Esophagus muscularis mucosa (tissue), 4 donors: ENCODE results near the gene GRID2. TPM values are rescaled to one million over a fixed set of nuclear protein-coding genes. Genes with fewer than 3 reads are reported as not detected.

Experiments used
- DNase-seq: peaks from one replicate; pipeline ENCODE4 v3.0.0-alpha.2; 2017; ENCODE audit errors: extremely low spot score
- H3K27ac ChIP-seq, 4 donors: fragments of 200-600 bp; sonication (generic); replicated peaks in 1 of 4; 1 replicate in 3 of 4; 2 replicates in 1 of 4; pipeline ENCODE4 v1.5.1; 2016 to 2019; ENCODE audit warnings: mild to moderate bottlenecking in 1 of 4
- H3K27me3 ChIP-seq, 4 donors: fragments of 200-600 bp; sonication (generic); one replicate each; pipeline versions ENCODE4 v1.5.1 to v1.6.0; 2016 to 2019
- H3K36me3 ChIP-seq, 4 donors: fragments of 200-600 bp; sonication (generic); one replicate each; pipeline ENCODE4 v1.5.1; 2016 to 2019
- H3K4me1 ChIP-seq, 4 donors: fragments of 200-600 bp; sonication (generic); one replicate each; pipeline ENCODE4 v1.5.1; 2016 to 2019
- H3K4me3 ChIP-seq, 4 donors: fragments of 200-600 bp; sonication (generic); 1 replicate in 2 of 4; 2 replicates in 2 of 4; pipeline ENCODE4 v1.5.1; 2016 to 2019; ENCODE audit warnings: mild to moderate bottlenecking in 4 of 4, moderate library complexity in 1 of 4
- H3K9me3 ChIP-seq, 4 donors: fragments of 200-600 bp; sonication (generic); 1 replicate in 3 of 4; 2 replicates in 1 of 4; pipeline ENCODE4 v1.5.1; 2016 to 2019
- CTCF ChIP-seq, 3 experiments: fragments of 200-600 bp in 2 of 3; fragments of 450-650 bp in 1 of 3; sonication (generic) in 2 of 3; IDR thresholded peaks; one replicate each; pipeline ENCODE4 v1.5.1; 2017 to 2019; ENCODE audit warnings: antibody characterized with exemption in 3 of 3, mild to moderate bottlenecking in 2 of 3, moderate library complexity in 1 of 3
- EP300 ChIP-seq: sonication (generic); formaldehyde crosslinking; IDR thresholded peaks from one replicate; pipeline ENCODE4 v1.6.1; 2017; ENCODE audit warnings: antibody characterized with exemption
- POLR2A ChIP-seq: fragments of 450-650 bp; IDR thresholded peaks from one replicate; pipeline ENCODE4 v1.6.1; 2017; ENCODE audit warnings: antibody characterized with exemption, moderate library complexity, mild to moderate bottlenecking, low read depth
- POLR2AphosphoS5 ChIP-seq, 2 donors: sonication (generic); formaldehyde crosslinking; IDR thresholded peaks; one replicate each; pipeline ENCODE4 v1.6.1; 2017; ENCODE audit warnings: antibody characterized with exemption in 2 of 2
- WGBS: methylation state at CpG from one replicate; pipeline ENCODE4 v1.1.5; 2018; 5-methylcytosine and 5-hydroxymethylcytosine counted together
- intact Hi-C: fragments of 100-400 bp; cut with DNase I; formaldehyde crosslinking; loops from one replicate; pipeline ENCODE4 v1.15.1; 2023
- total RNA-seq, 4 donors: library from RNA; depleted of rRNA; stranded (reverse); fragments of >200 nt; gene quantifications; one replicate each; pipeline versions ENCODE4 v1.1.0 to v1.2.1, GENCODE V29; 2016

The GRID2 gene
- total RNA-seq, 4 donors from 2014 or later: 0.06 to 0.17 TPM; not detected in 2

GRCh38 chr4:92952897-92953296 is 649.1 kb downstream of the GRID2 start:
- no peaks in the 10 kb centered on the region for H3K9me3 ChIP-seq
- H3K27me3 ChIP-seq: no peaks in the 10 kb centered on the region
- DNase-seq: no peak
- H3K4me1 ChIP-seq: no peaks in the 10 kb centered on the region
- no peaks in the 10 kb centered on the region for H3K36me3 ChIP-seq
- no peak overlapping the region for H3K4me3 ChIP-seq
- 85% methylated on average over 3 of the region's 3 CpGs for WGBS
- no peak overlapping the region for H3K27ac ChIP-seq
- no peak for TF ChIP-seq EP300
- no peak for TF ChIP-seq POLR2A
- intact Hi-C loops: no loop called here

- TF ChIP-seq POLR2AphosphoS5 (IDR thresholded peaks at IDR 0.05) (no peak), EP300 (no peak), CTCF (IDR thresholded peaks at IDR 0.05) (no peak)
- DNase-seq: no peak
- Histone ChIP-seq H3K27me3 (no peaks in the 10 kb centered on the region), H3K4me3 (no peak overlapping the region), H3K36me3 (no peaks in the 10 kb centered on the region), H3K27ac (no peak overlapping the region), H3K4me1 (no peaks in the 10 kb centered on the region), H3K9me3 (no peaks in the 10 kb centered on the region)
- intact Hi-C loops: no loop called here
- WGBS: 88% methylated on average over 3 of the region's 3 CpGs
Observed at GRCh38 chr4:92953462-92953861, 649.7 kb downstream of the GRID2 start.

GRCh38 chr4:92961881-92962280 is 658.1 kb downstream of the GRID2 start:
- intact Hi-C loops: no loop called here
- no peaks in the 10 kb centered on the region for H3K9me3 ChIP-seq
- no peaks in the 10 kb centered on the region for H3K27me3 ChIP-seq
- no peaks in the 10 kb centered on the region for H3K4me1 ChIP-seq
- WGBS: 90% methylated on average over 2 of the region's 2 CpGs
- no peak overlapping the region for H3K27ac ChIP-seq
- H3K36me3 ChIP-seq: no peaks in the 10 kb centered on the region
- no peak for DNase-seq
- no peak overlapping the region for H3K4me3 ChIP-seq
- TF ChIP-seq CTCF (IDR thresholded peaks at IDR 0.05) (no peak), POLR2AphosphoS5 (IDR thresholded peaks at IDR 0.05) (no peak), EP300 (no peak), POLR2A (no peak)

GRCh38 chr4:92962831-92963230 is 659.1 kb downstream of the GRID2 start:
- TF ChIP-seq POLR2AphosphoS5 (IDR thresholded peaks at IDR 0.05) (no peak), POLR2A (no peak), CTCF (IDR thresholded peaks at IDR 0.05) (no peak), EP300 (no peak)
- Histone ChIP-seq H3K36me3 (no peaks in the 10 kb centered on the region), H3K9me3 (no peaks in the 10 kb centered on the region), H3K27me3 (no peaks in the 10 kb centered on the region), H3K4me3 (no peak overlapping the region), H3K4me1 (no peaks in the 10 kb centered on the region), H3K27ac (no peak overlapping the region)
- intact Hi-C loops: no loop called here
- 92% methylated on average over 2 of the region's 2 CpGs for WGBS
- no peak for DNase-seq

- Histone ChIP-seq H3K4me3 (no peak overlapping the region), H3K9me3 (no peaks in the 10 kb centered on the region), H3K27me3 (no peaks in the 10 kb centered on the region), H3K4me1 (peaks cover 0 to 5% (median 0%) of the 10 kb centered on the region in 4 donors), H3K27ac (no peak overlapping the region), H3K36me3 (no peaks in the 10 kb centered on the region)
- intact Hi-C loops: no loop called here
- DNase-seq: no peak
- TF ChIP-seq CTCF (IDR thresholded peaks at IDR 0.05) (no peak), POLR2A (no peak), EP300 (no peak), POLR2AphosphoS5 (IDR thresholded peaks at IDR 0.05) (no peak)
- 79% methylated on average over 1 of the region's 1 CpG for WGBS
Observed at GRCh38 chr4:92968556-92968955, 664.8 kb downstream of the GRID2 start.
